GM23338 (cell line): ENCODE results near the gene ITGB2. TPM values are rescaled to one million over a fixed set of nuclear protein-coding genes. Genes with fewer than 3 reads are reported as not detected.

Experiments used
- ATAC-seq: fragments of 200-7000 bp; cut with Tn5 transposase; 3 replicates; pipeline ENCODE4 v1.9.1; 2020
- DNase-seq: peaks from one replicate; pipeline ENCODE4 v3.0.0-alpha.2; 2015; ENCODE audit warnings: low spot score
- H2AFZ ChIP-seq: fragments of 200-600 bp; sonication (generic); 2 replicates; pipeline ENCODE4 v1.8.0; 2016; ENCODE audit warnings: antibody characterized with exemption, mild to moderate bottlenecking, moderate library complexity
- H3F3A ChIP-seq: fragments of 200-600 bp; sonication (generic); replicated peaks from 2 replicates; pipeline ENCODE4 v1.8.0; 2017; ENCODE audit warnings: antibody characterized with exemption, mixed run types, low read depth
- H3K27ac ChIP-seq: fragments of 200-600 bp; sonication (generic); 2 replicates; pipeline ENCODE4 v1.6.1; 2016; ENCODE audit warnings: low read depth
- H3K27me3 ChIP-seq: fragments of 200-600 bp; sonication (generic); 2 replicates; pipeline ENCODE4 v1.8.0; 2016; ENCODE audit warnings: mild to moderate bottlenecking, mixed run types, moderate library complexity; ENCODE audit not compliant: insufficient read depth
- H3K36me3 ChIP-seq: fragments of 200-600 bp; sonication (generic); 2 replicates; pipeline ENCODE4 v1.8.0; 2016; ENCODE audit warnings: mild to moderate bottlenecking; ENCODE audit not compliant: insufficient read depth
- H3K4me1 ChIP-seq: fragments of 200-600 bp; sonication (generic); 2 replicates; pipeline ENCODE4 v1.8.0; 2016; ENCODE audit warnings: mild to moderate bottlenecking, moderate library complexity; ENCODE audit not compliant: insufficient read depth
- H3K4me2 ChIP-seq: fragments of 200-600 bp; sonication (generic); 2 replicates; pipeline ENCODE4 v1.7.1; 2017; ENCODE audit warnings: mixed run types
- H3K4me3 ChIP-seq: fragments of 200-600 bp; sonication (generic); 2 replicates; pipeline ENCODE4 v1.6.1; 2016; ENCODE audit warnings: mixed run types
- H3K79me2 ChIP-seq: fragments of 200-600 bp; sonication (generic); replicated peaks from 2 replicates; pipeline ENCODE4 v1.8.0; 2017; ENCODE audit warnings: mild to moderate bottlenecking; ENCODE audit not compliant: insufficient read depth
- H3K9me2 ChIP-seq: fragments of 200-600 bp; sonication (generic); 2 replicates; pipeline ENCODE4 v1.8.0; 2017; ENCODE audit not compliant: insufficient read depth
- H4K20me1 ChIP-seq: fragments of 200-600 bp; sonication (generic); replicated peaks from 2 replicates; pipeline ENCODE4 v1.8.0; 2017; ENCODE audit warnings: mild to moderate bottlenecking; ENCODE audit not compliant: insufficient read depth
- H3K27ac Mint-ChIP-seq: 2 replicates; pipeline ENCODE4 v1.8.0; 2020; ENCODE audit warnings: inconsistent platforms, mild to moderate bottlenecking, moderate library complexity, mixed read lengths
- H3K27me3 Mint-ChIP-seq: 3 replicates; pipeline ENCODE4 v1.8.0; 2022; ENCODE audit warnings: low read depth, mild to moderate bottlenecking, moderate library complexity, mixed read lengths, inconsistent platforms; ENCODE audit not compliant: insufficient read depth, poor library complexity
- H3K36me3 Mint-ChIP-seq: 3 replicates; pipeline ENCODE4 v1.8.0; 2021; ENCODE audit warnings: low read depth, mild to moderate bottlenecking, inconsistent platforms, moderate library complexity, mixed read lengths
- H3K4me1 Mint-ChIP-seq: 3 replicates; pipeline ENCODE4 v1.8.0; 2020; ENCODE audit warnings: mild to moderate bottlenecking, inconsistent platforms, mixed read lengths
- H3K4me3 Mint-ChIP-seq: 3 replicates; pipeline ENCODE4 v1.8.0; 2021; ENCODE audit warnings: moderate library complexity, mild to moderate bottlenecking, inconsistent platforms, mixed read lengths
- H3K9me3 Mint-ChIP-seq: 3 replicates; pipeline ENCODE4 v1.8.0; 2020; ENCODE audit warnings: moderate library complexity, mild to moderate bottlenecking, inconsistent platforms, mixed read lengths
- CREB1 ChIP-seq: fragments of 250-450 bp; sonication (Bioruptor Pico); IDR thresholded peaks from 2 replicates; pipeline ENCODE4 v1.5.0; 2020; ENCODE audit warnings: low read depth, mild to moderate bottlenecking, moderate library complexity
- CTCF ChIP-seq, 2 experiments: fragments of 200-600 bp in 1 of 2; sonication (generic) in 1 of 2; conservative IDR thresholded peaks; 2 replicates each; pipeline versions ENCODE4 v1.5.1 to v1.6.1; 2016 to 2017; ENCODE audit warnings: antibody characterized with exemption in 2 of 2, low read depth in 2 of 2, mild to moderate bottlenecking in 2 of 2, moderate library complexity in 1 of 2
- ETS1 ChIP-seq: IDR thresholded peaks from 2 replicates; pipeline ENCODE4 v1.6.1; 2016; ENCODE audit warnings: antibody characterized with exemption
- EZH2 ChIP-seq: fragments of 200-600 bp; sonication (generic); IDR thresholded peaks from one replicate; pipeline ENCODE4 v1.8.0; 2017; ENCODE audit warnings: antibody characterized with exemption, mild to moderate bottlenecking, low read depth; ENCODE audit not compliant: unreplicated experiment
- EZH2phosphoT487 ChIP-seq: fragments of 200-600 bp; sonication (generic); IDR thresholded peaks from one replicate; pipeline ENCODE4 v1.8.1; 2018; ENCODE audit warnings: antibody characterized with exemption; ENCODE audit not compliant: unreplicated experiment
- JUNB ChIP-seq: IDR thresholded peaks from one replicate; pipeline ENCODE4 v1.6.1; 2016; ENCODE audit warnings: antibody characterized with exemption; ENCODE audit not compliant: unreplicated experiment
- NANOG ChIP-seq: IDR thresholded peaks from 2 replicates; pipeline ENCODE4 v1.6.1; 2016; ENCODE audit warnings: antibody characterized with exemption, borderline replicate concordance
- POLR2AphosphoS5 ChIP-seq: IDR thresholded peaks from 2 replicates; pipeline ENCODE4 v1.6.1; 2016; ENCODE audit warnings: antibody characterized with exemption, low read depth
- REST ChIP-seq: IDR thresholded peaks from one replicate; pipeline ENCODE4 v1.6.1; 2018; ENCODE audit warnings: antibody characterized with exemption; ENCODE audit not compliant: unreplicated experiment
- STAT1 ChIP-seq: IDR thresholded peaks from one replicate; pipeline ENCODE4 v1.6.1; 2016; ENCODE audit warnings: antibody characterized with exemption; ENCODE audit not compliant: unreplicated experiment
- ZNF114 ChIP-seq: fragments of 250-450 bp; sonication (Bioruptor Pico); IDR thresholded peaks from 2 replicates; pipeline ENCODE4 v1.5.0; 2020; ENCODE audit warnings: mild to moderate bottlenecking, moderate library complexity
- ZNF331 ChIP-seq: fragments of 250-450 bp; sonication (Bioruptor Pico); IDR thresholded peaks from 2 replicates; pipeline ENCODE4 v1.5.0; 2020; ENCODE audit warnings: low read depth, mild to moderate bottlenecking, moderate library complexity
- ZNF462 ChIP-seq: fragments of 250-450 bp; sonication (Bioruptor Pico); IDR thresholded peaks from 2 replicates; pipeline ENCODE4 v1.5.0; 2020; ENCODE audit warnings: mild to moderate bottlenecking, moderate library complexity
- polyA plus RNA-seq: library from polyadenylated mRNA; unstranded; fragments of >200 nt; fragmentation: Nextera tagmentation; extraction: Ambion mirVana; gene quantifications from 2 replicates; pipeline ENCODE4 v1.2.1, GENCODE V29; 2016
- total RNA-seq: library from RNA; depleted of rRNA; stranded (reverse); fragments of >200 nt; shearing (Covaris generic); gene quantifications from 2 replicates; pipeline ENCODE4 v1.2.3, GENCODE V29; 2014

The ITGB2 gene
- total and polyA plus RNA-seq, 2 experiments from 2014 or later = 0.44 to 0.63 TPM

GRCh38 chr21:44955141-44955797, 34.6 kb upstream of the ITGB2 start:
- H3K27me3 Mint-ChIP-seq = peaks cover 14% of the 10 kb centered on the region
- H3F3A ChIP-seq = no peaks in the 10 kb centered on the region
- no peak for TF ChIP-seq CREB1
- no peak for TF ChIP-seq JUNB
- TF ChIP-seq ZNF462 (CRISPR knock-in tag) = no peak
- TF ChIP-seq STAT1 = no peak
- TF ChIP-seq ZNF331 (CRISPR knock-in tag) = no peak
- TF ChIP-seq EZH2 = no peak
- no peak for TF ChIP-seq ZNF114 (CRISPR knock-in tag)
- TF ChIP-seq NANOG = no peak
- no peak for TF ChIP-seq REST
- TF ChIP-seq CTCF (conservative IDR thresholded peaks at IDR 0.05; ENCODE audit: low read depth in 2 of 2) = no peak
- no peak for TF ChIP-seq EZH2phosphoT487
- TF ChIP-seq POLR2AphosphoS5 = no peak
- no peak for TF ChIP-seq ETS1
- H3K9me3 Mint-ChIP-seq = no peaks in the 10 kb centered on the region
- H3K27ac ChIP-seq = no peak overlapping the region
- H3K4me1 Mint-ChIP-seq = peaks cover 4% of the 10 kb centered on the region
- DNase-seq (no peak), ATAC-seq (no peak)
- H3K4me3 Mint-ChIP-seq = no peak overlapping the region
- peak overlapping the region; percentile 17 for H3K27ac Mint-ChIP-seq
- H3K27me3 ChIP-seq = no peaks in the 10 kb centered on the region
- no peaks in the 10 kb centered on the region for H3K4me1 ChIP-seq
- H3K36me3 ChIP-seq = no peaks in the 10 kb centered on the region; the same call in 1 of the 2 replicates
- peaks cover 30% of the 10 kb centered on the region for H4K20me1 ChIP-seq
- H3K36me3 Mint-ChIP-seq = peaks cover 32% of the 10 kb centered on the region
- H3K9me2 ChIP-seq = no peaks in the 10 kb centered on the region
- H3K79me2 ChIP-seq = peaks cover 85% of the 10 kb centered on the region
- H2AFZ ChIP-seq = no peak overlapping the region
- H3K4me2 ChIP-seq = no peak overlapping the region
- H3K4me3 ChIP-seq = no peak overlapping the region
